SKM-1 (cell line): Measurements from ENCODE around the gene MMADHC.
"Not testable (repeated sequence)": the region's sequence is repeated elsewhere in the genome, so short reads cannot be mapped to it uniquely, and the experiment has no call there.

Experiments used
- DNase-seq: peaks from one replicate; lab custom pipeline; 2025; ENCODE audit not compliant: unreplicated experiment; lab: John Stamatoyannopoulos, UW

Gene MMADHC

DNA sequence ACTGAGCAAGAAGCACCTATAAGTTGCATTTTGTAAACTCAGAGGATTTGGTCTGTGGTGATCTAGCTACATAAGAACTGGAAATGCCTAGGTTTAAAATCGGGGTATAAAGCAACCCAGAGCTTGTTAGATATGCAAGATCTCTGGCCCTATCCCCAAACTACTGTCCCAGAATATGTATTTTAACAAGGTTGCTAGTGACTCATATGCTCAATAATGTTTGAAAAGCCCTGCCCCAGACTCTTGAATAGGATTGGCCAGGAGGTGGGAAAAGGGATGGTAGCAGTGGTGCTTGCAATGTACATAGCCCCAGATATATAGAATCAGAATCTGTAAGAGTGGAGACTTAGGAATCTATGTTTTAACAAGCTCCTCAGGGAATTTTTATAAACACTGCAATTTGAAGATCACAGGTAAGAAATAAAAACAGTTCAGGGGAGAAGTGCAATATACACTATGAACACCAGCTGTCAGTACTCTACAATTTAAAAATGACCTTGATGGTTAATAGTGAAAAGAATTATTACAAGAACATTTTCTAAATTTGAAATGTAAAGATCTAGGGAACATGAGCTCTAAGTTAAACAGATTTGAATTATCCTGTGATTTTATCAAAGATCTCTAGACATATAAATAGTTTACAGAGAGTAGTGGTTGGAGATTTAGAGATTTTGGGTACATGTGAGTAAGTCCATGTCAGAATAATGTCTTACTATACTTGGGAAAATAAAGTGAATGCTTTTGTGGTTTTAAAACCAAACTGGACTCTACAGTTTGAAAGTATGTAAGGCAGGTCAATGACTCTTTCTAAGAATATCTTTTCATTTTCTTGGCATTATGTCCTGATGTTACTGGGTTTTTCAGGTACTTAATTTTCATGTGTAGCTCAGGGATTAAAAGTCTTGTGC is 7.7 kb upstream of the MMADHC start:
- DNase-seq: no peak

DNA sequence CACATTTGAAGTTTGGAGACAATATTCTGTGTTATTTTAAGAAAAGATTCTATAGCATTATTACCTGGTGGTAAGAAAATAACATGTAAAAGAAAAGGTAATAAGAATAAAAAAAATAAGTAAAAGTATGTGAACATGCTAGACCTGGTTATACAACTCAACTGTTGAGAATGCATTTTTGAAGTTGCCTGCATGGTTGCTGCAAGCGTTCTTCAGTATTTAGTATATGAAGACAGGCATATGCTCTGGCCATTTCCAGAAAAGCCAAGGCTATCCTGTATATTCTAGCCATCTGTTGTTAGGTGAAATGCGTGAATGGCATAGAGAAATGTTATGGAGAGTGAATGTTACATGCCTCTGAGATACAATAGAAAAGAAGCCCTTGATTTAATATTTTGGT is 6.8 kb upstream of the MMADHC start:
- no peak for DNase-seq

DNA sequence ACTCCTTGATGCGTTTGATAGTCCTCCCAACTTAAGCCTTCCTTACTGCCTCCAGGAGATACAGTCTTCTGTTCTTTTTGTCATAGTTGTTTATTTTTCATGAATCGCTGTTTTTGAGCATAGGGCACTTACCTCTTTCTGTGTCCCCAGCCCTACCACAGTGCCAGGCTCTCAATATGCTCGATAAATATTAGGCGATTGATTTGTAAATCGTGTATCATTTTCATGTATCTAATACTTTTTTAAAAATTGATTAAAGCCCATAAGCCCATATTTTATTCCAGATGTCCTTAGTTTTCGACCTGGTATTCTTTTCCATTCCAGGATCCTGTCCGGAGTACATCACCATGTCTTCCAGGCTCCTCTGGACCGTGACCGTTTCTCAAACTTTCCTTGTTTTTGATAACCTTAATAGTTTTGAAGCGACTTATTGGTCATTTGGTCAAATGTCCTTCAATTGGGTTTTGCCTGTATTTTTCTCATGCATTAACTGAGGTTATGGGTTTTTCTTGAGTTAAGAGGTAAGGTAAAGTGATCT is 444 bp upstream of the MMADHC start:
- no peak for DNase-seq

DNA sequence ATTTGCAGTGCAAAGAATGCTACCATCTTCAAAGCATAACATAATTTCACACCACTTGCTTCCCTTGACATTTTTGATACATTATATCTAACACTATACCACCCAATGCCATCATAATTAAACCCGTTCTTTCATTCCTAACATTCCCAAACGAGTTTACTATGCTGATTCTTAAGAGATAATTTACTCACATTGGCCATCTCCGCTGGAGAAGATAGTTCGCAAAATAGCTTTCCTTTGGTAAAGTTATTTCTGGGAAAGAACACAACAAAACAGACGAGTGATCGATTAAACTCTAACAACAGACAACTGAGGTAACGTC is 716 bp downstream of the MMADHC start:
- no peak for DNase-seq

DNA sequence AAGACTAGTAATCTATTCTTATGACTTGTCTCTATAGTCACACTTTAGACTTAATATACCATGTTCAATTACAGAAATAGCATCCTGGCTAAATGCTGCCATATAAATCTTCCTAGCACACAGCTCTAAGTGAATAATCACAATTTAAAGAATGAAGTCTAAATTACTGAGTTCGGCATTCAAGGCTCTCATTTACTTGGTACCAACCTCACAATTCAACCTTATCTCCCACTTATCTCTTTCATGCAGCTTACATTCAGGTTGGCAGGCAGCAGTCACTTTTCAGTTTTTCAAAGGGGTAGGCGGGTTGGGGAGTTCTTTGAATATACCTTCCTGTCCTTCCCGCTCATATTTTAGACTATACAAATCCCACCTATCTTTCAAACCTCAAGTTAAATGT is 1.5 kb downstream of the MMADHC start:
- DNase-seq: no peak

DNA sequence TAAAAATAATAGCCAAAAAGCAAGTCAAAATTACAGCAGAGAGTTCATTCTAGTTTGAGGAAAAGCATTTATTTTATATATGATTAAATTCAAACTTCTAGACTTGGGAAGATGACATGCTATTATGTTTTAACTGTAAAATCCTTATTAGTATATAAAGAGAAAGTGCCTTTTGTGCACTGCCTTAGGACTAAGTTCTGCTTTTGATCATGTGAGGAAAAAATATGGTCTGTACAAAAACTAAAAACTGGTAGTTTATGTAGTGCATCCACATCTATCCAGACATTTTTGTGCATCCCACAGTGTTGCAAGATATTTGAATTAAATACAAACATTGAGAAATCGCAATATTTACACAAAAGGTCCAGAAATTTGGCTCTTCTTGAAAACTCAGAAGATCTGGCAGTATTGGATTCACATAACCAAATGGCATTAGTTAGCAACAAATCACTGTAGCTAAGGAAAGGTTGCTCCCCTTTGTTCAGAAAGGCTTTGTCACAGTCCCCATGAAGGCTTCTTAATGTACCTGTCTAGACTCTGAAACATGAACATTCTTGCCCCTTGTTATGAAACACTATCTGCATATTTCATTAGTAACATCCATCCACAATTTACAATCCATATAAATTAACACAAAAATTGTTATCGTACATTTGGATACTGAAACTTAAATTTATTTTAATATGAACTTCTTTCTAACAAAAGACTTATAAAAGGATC is 2.2 kb downstream of the MMADHC start:
- no peak for DNase-seq

DNA sequence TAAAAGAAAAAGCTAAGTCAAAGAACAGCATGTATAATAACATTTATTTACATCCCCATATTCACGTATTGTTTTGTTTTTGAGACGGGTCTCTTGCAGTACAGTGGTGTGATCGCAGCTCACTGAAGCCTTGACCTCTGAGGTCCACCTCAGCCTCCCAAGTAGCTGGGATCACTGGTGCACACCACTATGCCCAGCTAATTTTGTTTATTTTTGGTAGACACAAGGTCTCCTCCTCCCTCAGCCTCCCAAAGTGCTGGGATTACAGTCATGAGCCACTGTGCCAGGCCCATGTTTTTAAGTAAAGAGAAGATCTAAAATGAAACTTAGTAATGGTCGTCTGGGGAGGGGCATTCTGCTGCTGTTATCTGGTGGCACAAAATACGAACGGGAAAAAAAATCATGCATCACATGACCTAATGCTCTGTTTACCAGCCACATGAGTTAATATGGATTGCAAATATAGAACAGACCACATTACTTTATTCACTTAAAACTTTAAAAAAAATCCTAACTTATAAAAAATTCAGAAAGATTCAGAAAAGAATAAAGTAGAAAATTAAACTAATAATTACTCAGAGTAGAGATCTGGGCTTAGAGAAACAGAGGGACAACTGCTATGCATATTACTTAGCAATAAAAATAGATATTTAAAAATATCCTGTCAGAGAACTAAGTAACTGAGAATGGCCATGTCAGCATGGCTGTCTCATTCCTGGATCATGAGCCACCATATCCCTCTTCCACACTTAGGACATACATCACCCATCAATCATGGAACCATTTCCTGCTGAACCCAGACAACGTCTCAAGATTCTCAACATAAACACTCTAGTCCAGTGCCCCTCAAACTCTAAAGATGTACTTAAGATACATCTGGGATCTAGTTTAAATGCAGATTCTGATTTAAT is 7.3 kb downstream of the MMADHC start:
- no peak for DNase-seq

DNA sequence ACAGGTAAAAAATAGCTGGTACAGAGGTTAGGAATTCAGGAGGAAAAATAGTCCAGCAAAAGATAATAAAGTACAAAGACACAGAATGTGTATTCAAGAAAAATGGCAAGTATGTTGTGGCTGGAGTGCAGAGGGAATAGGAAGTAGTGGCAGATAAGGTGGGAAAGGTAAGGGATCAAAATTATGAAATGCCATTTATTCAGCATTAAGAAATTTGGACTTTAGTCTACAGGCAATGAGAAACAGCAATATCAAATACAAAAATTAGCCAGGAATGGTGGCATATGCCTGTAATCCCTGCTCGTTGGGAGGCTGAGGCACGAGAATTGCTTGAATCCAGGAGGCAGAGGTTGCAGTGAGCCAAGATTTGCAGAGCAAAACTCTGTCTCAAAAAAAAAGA is 10.3 kb downstream of the MMADHC start:
- no peak for DNase-seq

DNA sequence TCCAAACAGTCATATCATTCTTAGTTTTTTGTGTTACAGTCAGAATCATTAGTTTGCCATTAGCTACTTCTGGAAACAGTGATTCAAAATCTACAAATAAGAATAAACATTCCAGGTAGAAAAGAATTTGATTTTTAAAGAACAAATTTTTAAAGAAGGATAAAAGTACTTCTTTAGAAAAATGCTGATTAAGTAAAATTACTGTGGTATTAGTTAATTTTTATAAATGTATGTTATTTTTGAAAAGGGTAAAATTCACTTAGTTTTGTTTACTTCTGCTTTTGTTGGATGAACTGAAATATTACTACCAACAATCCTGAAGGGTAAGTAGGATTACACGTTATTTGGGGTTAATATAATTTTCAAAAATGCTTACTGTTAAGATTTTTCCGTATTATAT is 11.8 kb downstream of the MMADHC start:
- DNase-seq: no peak

DNA sequence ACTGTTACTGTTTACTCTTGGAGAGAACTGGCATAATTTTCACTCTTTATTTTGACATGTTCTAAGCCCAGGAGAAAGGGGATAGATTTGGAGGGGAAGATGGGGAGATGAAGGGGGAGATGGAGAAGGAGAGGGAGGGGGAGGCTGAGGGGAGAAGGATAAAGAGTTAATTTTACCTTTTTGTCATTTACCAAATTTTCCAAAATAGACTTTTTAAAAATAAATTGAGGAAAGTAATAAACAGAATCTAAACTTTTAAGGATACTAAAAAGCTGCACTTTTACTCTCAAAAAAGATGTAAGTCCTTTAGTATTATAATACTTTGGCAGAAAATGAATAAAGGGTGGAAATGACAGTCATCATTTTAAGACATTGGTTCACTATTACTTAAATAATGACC is 12.3 kb downstream of the MMADHC start:
- DNase-seq: no peak

DNA sequence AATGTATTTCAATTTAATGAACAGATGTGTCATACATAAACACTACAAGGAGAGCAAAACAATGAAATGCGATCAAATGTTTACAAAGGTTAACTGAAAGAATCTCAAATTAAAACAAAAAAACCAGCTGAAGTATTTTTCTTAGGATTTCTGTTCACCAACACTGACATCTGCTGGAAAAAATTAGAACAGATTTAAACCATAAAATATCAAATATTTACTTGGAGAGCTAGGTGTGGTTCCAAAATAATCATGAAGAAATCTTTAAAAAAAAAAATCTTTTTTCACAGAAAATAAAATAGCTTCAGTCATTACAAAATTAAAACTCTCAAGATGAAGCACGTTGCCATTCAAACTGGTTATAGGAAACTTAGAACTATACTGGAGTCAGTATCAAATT is 13.8 kb downstream of the MMADHC start:
- no peak for DNase-seq

DNA sequence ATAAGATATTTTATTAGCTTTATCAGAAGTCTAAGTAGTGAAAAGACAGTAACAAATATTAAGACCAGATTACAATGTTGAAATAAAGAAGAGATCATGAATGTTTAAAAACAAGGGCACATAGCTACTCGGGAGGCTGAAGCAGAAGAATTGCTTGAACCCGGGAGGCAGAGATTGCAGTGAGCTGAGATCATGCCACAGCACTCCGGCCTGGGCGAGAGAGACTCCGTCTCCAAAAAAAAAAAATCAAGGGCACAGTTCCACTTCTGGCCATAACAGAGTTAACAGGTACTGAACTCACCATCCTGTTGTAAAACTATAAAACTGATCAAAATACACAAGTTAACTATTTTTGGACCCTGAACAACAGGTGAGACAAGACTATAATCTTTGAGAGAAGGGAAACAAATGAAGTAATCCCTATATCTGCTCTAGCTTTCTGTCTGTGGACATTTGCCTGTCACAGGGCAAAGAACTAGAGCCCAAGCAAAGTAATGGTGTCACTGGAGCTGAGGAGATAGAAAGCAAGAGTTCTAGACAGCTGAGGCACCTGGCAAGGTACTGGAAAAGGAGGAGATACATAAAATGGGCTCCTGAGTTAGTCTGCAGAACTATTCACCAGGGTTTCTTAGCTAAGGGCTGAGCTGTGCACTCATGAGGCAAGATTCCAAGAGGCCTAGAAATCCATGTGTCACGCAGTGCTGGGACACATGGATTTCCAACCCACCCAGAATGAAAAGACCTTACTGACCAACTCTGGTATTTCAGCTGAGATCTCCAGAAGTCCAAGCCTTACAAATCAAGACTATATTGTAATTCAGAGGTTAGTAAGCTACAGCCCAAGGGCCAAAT is 15.2 kb downstream of the MMADHC start:
- no peak for DNase-seq

DNA sequence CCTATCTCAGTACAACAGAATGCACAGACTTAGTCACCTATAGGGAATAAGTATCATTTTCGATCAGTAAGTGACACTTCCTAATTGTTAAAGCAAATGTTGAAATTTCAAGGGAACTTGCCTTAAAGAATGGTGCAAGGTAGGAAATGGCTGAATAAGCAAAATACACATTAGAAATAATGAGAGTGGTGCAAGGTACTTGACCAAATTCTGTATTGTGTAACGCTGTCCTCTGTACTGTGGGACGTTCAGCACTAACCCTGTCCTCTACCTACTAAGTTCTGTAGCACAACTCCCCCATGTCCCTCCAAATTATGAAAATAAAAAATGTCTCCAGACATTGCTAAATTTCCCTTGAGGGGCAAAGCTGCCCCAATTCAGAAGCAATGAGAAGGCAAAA is 19.4 kb downstream of the MMADHC start:
- no peak for DNase-seq

DNA sequence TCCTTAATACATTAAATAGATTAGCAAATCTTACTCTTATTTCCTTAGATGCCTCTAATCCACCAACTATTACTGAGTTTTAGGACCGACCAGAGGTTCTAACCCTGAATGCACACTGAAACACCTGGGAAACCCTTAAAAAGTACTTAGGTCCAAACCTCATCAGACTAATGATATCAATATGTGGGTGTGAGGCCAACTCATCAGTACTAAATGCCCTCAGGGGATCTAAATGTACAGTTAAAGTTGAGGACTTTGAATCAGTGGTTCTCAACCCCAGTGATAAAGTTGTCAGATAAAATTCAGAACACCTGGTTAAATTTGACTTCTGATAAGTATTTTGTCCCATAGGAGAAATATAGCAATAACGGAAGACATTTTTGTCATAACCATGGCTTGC is 20.9 kb downstream of the MMADHC start:
- DNase-seq: no peak

DNA sequence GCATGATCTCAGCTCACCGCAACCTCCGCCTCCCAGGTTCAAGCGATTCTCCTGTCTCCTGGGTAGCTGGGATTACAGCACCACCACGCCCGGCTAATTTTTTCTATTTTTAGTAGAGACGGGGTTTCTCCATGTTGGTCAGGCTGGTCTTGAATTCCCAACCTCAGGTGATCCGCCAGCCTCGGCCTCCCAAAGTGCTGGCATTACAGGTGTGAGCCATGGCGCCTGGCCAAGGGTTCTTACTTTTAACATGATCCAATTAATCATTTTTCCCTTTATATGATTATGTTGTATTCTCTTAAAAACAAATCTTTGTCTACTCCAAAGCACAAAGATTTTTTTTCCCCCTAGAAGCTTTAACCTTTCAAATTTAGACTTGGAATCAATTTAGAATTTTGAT is 21.9 kb downstream of the MMADHC start:
- DNase-seq: not testable (repeated sequence)

DNA sequence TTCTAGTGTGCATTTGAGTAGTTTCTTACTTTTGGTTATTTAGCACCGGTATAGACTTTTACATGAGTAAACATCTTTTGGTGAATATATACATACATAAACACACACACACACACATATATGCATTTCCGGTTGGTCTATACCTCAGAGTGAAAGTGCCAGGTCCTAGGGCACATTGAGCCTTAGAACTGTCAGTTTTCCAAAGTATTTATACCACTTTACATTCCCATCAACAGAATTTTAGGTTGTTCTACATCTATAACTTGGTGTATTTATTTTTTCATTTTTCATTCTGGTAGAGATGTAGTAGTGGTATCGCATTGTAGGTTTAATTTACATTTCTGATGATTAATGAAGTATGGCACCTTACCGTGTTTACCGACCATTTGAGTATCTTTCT is 22.6 kb downstream of the MMADHC start:
- DNase-seq: no peak

DNA sequence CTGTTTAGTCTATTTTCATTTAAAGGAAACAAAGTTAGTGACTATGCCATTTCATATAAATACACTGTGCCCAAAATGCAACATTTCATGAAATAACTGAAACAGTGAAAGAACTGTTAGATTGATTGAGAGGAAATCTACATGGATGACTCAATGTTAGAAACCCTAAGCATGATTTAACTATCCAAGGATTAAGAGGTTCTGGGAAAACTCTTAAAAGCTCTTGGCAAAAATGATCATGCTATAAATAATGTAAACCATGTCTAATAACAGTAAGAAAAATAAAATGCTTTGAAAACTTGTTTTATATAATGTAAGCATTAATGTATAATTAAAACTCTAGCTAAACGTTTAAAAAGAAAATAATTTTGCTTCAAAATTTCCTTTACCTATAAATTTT is 23.5 kb downstream of the MMADHC start:
- no peak for DNase-seq

DNA sequence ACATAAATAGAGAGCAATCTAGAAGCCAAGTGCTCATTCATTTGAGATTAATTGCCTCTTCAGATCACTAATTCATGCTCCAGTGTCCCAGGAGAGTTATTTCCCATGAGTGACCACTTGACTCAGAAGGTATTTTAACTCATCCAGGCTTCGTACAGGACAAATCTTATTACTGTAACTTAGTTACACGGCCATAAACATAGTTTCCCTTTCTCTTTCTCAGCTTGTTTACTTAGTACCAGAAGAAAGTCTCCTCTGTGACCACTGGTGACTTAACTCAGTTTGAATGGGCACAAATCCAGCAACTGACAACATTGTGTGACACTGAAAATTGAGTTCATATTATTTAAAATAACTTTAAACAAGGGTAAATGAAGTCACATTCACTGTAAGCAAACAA is 25.3 kb downstream of the MMADHC start:
- DNase-seq: no peak

DNA sequence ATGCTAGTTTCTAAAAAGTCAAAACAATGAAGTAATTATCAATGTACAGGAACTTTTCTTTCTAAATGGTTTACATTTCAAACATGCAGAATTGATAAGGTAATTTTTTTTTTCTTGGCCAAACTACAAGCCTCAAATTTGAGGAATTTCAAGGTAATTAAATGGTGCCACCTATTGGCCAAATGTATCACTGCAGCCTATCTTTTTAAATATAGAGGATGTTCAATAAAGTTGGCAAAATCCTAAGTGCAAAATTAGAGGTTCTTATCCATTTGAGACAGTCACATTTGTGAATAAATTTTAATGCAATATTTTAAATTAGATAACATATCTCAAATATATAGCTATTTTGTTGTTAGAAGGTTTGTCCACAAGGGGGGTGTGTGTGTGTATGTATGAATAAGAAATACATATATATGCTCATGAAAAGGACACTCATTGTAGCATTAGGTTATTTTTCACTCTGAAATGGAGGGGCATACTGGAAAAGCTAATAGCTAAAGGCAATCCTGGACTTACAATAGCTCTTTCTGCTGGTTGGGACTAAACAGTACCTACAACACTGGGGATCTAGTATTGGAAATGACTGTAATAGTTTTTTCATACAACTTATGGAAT is 26.2 kb downstream of the MMADHC start:
- DNase-seq: peak; percentile 18
